HK-2 (cell line): ENCODE data around the gene GPSM1.
A peak's percentile ranks its signal among the peaks of the same experiment; 100 is the strongest.
"Not testable (repeated sequence)": the region's sequence is repeated elsewhere in the genome, so short reads cannot be mapped to it uniquely, and the experiment has no call there.

ENCODE experiments used
- DNase-seq: peaks from one replicate; pipeline ENCODE4 v3.0.0-alpha.2; 2018; ENCODE audit not compliant: unreplicated experiment

Gene GPSM1

DNA sequence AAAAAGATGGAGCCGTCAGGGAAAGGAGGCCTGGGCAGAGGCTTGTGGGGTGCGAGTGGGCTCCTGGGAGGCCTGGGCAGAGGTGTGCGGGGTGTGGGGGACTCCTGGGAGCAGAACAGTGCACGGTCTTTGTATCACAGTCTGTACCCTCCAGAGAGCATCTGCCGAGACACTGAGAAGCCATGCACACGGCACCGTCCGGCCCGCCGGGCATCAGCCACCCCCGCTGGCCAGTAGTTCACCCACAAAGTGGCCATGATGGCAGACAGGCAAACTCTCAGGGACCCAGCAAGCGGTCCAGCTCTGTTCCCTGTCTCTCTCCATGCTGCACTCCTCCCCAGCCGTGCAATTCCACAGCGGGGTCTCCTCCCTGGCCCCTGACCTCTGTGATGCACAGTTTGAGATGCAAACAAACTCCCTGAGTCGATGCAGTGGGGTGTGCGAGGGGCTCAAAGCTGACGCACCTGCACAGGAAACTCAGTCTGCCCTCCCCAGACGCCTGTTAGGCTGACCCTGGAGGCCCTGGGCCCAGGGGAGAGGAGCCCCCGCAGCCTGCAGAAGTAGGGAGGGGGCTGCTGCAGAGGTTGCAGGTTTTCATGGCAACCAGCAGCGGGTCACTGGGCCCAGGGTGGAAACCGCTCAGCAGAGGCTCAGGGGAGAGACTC lies 9.1 kb upstream of the GPSM1 start:
- no peak for DNase-seq

DNA sequence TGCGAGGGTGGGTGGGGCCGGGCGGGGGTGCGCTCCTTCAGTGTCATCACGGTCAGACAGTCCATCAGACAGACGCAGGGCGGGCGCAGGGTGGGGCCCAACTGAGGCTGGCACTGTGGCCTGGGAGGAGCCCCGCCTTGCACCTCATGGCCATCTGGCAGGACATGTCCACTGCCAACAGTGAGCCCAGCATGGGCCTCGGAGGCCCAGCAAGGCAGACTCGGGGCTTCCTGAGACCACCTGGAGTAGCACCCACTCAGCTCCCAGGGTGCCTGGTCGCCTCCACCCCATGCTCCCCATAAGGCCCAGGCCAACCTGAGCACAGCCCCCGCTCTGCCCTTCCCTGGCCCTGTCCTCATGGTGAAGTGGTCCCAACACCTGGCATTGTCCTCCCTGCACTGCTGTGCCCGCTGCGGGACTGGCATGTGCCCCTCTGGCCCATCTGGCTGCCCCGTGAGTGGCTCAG lies 8.5 kb upstream of the GPSM1 start:
- DNase-seq, result no peak

DNA sequence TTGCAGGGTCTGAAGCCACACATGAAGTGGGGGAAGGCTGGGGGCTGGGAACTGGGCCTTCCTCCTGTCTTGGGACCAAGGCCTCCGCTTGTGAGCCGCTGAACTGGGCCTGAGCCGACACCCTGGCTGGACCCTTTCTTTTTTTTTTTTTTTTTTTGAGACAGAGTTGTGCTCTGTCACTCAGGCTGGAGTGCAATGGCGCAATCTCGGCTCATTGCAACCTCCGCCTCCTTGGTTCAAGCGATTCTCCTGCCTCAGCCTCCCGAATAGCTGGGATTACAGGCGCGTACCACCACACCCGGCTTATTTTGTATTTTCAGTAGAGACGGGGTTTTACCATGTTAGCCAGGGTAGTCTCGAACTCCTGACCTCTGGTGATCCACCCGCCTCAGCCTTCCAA lies 8.1 kb upstream of the GPSM1 start:
- not testable (repeated sequence) for DNase-seq

DNA sequence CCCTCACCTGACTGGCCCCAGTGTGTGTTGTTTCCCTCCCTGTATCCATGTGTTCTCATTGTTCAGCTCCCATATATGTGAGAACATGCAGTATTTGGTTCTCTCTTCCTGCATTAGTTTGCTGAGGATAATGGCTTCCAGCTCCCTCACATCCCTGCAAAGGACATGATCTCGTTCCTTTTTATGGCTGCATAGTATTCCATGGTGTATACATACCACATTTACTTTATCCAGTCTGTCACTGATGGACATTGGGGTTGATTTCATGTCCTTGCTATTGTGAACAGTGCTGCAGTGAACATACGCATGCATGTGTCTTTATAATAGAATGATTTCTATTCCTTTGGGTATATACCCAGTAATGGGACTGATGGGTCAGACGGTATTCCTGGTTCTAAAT lies 7.4 kb upstream of the GPSM1 start:
- DNase-seq, result not testable (repeated sequence)

DNA sequence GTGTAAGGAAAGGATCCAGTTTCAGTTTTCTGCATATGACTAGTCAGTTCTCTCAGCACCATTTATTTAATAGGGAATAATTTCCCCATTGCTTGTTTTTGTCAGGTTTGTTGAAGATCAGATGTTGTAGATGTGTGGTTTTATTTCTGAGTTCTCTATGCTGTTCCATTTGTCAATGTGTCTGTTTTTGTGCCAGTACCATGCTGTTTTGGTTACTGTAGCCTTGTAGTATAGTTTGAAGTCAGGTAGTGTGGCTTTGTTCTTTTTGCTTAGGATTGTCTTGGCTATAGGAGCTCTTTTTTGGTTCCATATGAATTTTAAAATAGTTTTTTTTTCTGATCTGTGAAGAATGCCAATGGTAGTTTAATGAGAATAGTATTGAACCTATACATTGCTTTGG lies 6.4 kb upstream of the GPSM1 start:
- not testable (repeated sequence) for DNase-seq

DNA sequence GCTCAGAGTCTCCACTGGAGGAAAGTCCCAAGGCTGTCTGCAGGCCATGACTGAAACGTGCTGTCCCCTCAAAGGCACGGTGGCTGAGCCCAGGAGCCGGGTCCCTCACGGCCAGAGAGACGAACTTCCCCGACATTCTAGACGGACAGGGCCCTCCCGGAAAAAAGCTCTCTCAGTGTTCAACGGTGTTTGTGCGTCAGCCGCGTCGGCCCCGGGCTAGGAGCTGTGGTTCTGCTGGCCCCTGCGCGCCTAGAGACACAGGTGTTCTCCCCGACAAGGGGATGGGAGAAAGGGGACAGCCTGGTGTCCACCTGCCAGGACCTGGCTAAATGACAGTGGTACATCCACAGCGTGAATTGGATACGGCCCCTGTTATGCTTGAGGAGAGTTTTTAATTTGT lies 5.8 kb upstream of the GPSM1 start:
- DNase-seq, result no peak

DNA sequence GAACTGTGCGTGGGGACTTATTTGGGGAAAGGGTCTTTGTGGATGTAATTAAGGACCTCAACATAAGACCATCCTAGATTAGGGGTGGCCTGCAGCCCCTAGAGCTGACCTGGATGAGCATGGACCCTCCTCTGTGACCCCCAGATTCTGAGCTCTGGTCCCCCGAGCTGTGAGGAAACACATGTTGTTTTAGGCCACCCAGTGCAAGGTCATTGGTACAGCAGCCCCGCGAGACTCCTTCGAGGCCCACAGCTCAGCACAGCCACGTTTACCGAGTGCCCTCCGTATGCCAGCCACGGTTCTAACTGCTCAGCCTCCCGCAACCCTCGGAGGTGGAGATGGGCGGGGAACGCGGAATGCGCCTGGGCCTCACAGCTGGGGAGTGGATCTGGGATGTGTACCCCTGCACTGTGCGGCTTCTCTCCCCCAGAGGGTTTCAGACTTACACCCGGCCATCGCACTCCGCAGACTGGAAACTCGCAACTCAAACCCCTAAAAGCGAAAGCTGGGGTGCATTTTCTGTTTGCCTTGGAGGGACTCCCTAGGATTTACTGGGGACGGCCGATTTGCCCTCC lies 4.5 kb upstream of the GPSM1 start:
- DNase-seq, result no peak

DNA sequence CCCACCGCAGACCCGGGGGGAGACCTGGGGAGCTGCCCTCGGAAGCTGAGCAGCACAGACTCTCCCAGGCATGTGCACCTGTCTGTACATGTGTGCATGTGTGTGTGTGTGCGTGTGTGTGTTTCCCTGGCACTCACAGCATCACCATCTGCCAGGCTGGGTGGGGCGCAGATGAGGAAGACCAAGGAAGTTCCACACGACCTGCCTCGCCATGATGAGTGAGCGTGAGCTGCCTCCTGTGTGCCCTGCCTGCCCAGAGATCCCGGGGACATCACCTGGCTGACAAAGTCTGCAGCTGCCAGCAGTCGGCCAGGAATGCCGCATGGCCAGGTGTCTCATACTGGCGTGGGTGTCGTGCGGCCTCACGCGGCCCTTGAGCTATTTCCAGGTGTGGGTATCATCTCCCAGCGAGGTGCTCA lies 4.0 kb upstream of the GPSM1 start:
- DNase-seq, result no peak

DNA sequence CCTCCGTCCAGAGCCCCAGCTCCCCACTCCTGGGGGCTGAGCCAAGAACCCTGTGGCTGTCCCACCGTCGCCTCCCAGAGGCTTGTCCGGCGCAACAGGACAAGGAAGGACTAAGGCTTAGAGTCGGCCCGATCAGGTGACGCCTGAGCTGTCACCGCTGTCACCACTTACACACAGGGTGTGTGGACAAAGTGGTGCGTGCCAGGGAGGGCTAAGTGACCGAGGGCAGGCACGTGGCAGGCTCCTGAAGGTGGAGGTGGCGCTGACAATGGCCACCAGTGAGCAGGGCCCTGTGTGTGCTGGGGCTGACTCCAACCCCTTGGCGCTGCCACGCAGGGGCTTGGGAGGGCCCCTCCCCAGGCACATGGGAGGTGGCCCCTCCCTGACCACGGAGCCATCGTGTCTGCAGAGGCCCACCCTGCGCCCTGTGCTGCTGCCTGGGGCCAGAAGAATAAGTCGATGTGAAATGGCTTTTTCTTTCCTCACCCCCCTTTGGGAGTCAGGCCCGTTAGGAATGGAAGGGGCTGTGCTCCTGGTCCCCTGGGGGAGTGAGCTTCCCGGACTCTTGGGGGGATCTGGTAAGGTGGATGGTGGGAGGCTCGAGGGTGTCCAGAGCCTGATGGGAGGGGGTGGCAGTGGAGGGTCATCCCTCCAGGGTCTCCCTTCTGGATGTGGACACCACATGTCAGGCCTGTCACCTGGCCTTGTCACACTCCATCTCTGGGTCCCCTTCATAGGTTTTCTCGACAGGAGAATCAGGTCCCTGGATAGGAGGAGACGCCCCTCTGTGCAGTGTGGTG lies 2.6 kb upstream of the GPSM1 start:
- DNase-seq, result no peak

DNA sequence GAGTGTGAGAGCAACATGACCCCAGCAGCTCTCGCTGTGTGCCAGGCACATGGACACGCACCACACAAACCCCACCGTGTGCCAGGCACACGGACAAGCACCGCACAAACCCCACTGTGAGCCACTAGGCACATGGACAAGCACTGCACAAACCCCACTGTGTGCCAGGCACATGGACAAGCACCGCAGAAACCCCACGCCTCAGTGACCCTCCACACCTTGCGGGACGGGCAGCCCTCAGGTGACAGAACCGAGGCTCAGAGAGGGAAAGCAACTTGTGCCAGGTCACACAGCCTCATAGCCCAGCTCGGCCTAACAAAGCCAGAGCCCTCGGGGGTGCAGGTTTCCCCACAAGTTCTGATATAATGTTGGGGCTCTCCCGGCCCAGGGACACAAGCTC lies 2.0 kb upstream of the GPSM1 start:
- no peak for DNase-seq

DNA sequence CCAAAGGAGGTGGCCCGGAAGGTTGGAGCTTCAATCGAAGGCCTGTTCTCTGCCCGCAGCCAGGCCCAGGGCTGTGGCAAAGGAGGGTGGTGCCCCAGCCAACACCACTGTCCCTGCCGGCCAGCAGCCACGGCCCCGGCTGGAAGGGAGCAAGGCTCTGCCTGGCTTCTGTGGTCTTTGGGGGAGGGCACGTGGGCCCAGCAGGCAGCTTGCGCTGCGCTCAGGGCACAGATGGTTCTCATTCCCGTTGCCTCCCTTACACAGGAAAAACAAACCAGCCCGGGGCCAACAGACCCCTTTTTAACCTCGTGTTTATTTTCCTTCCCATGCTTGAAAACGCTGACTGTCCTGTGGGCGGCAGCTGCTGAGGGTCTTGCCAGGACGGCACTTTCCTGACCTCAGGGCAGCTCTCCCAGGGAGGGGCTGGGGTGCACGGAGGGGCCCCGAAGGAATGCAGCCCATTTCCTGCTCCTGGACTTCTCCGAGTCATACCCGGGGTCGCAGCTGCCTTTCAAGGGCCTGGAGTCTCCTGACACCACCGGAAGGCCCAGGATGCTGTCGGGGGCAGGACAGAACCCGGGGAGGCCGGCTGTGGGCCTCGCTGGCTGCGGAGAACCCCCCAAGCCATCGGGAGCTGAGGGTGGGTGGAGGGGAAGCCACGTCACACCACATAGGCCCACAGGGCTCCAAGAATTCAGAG lies 1.1 kb upstream of the GPSM1 start:
- peak; percentile 30 for DNase-seq

DNA sequence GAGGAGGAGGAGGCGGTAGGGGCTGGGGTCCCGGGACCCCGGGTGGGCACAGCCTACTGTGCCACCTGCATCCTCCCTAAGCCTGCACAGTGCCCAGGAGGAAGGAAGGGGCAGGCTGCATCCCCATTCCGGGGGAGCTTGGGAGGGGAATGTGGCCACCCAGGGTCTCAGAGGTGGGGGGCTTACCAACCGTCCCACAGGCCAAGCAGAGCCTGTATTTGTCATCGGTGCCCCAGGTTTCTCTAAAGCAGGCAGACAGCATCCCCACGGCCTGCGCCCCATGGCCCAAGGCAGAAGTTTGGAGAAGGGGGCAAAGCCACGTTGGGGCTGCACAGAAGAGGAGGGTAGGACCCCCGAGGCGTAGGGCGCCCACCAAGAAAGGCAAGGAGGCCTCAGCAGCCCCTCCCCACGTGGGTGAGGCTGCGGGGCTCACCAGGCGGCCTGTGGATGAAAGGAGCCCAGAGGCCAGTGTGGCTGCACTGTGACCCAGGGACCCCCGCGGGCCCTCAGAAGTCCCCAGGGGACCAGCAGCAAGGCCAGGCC lies 507 bp upstream of the GPSM1 start:
- DNase-seq, result no peak

DNA sequence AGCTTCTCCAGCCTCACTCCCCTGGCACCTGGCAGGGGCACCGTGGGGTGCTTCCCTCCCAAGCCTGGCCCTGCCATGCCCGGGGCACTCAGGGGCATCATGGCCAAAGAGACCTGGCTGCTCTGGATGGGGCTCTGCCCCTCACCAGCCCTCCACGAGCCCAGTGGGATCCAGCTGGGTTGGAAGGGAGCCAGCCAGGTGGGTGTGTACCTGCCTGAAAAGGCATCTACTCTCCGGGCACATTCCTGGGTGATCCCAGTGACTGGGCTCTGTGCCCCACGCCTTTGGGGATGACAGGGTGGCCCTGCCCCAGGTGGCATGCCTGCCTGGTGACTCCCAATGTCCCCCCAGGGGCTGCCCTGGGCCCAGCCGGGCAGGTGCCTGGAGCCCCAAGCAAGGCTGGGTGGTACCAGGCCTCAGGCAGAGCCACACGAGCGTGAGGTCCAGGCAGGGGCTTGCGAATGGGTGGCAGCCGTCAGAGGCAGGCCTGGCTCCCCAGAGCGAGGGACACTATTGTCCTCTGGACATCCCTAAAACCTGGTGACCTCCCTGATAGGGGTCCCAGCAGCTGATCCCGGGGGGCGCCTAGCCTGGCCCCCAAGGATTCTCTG lies 777 bp downstream of the GPSM1 start:
- peak; percentile 39 for DNase-seq

DNA sequence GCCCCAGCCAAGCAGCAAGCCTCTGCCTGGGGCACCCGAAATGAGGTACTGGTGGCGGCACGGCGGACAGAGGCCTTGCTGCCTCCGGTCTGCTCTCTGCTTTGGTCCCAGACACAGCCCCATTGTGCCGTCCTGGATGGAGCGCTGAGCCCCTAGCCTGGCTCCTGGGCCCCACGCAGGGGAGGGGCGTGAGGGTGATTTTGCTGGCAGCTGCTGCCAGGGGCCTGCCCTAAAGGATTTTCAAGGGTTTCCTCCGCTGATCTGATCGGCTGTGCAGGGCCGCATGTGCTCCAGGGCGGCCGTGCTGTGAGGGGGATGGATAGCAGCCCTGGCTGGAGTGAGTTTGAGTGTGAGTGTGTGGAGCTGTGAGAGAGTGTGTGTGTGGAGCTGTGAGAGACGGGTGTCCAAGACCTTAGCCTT lies 1.3 kb downstream of the GPSM1 start:
- DNase-seq, result no peak

DNA sequence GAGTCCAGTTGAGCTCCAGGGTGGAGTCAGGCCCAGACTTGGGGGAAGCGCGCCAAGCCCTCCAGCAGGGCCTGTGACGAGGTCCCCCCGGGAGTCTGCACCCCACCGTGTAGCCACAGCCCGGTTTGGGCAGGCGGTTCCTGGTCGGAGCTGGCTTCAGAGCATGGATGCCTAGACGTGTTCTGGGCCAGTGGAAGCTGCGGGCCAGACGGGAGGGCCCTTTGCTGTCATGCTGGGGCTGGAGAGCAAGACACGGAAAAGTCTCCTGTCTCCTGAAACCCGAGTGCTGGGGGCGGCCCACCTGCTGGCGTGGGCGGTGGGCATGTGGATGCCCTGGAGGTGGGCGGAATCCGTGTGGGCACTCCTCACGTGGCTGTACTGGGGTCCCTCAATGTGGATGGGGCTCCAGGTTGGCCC lies 1.9 kb downstream of the GPSM1 start:
- no peak for DNase-seq

DNA sequence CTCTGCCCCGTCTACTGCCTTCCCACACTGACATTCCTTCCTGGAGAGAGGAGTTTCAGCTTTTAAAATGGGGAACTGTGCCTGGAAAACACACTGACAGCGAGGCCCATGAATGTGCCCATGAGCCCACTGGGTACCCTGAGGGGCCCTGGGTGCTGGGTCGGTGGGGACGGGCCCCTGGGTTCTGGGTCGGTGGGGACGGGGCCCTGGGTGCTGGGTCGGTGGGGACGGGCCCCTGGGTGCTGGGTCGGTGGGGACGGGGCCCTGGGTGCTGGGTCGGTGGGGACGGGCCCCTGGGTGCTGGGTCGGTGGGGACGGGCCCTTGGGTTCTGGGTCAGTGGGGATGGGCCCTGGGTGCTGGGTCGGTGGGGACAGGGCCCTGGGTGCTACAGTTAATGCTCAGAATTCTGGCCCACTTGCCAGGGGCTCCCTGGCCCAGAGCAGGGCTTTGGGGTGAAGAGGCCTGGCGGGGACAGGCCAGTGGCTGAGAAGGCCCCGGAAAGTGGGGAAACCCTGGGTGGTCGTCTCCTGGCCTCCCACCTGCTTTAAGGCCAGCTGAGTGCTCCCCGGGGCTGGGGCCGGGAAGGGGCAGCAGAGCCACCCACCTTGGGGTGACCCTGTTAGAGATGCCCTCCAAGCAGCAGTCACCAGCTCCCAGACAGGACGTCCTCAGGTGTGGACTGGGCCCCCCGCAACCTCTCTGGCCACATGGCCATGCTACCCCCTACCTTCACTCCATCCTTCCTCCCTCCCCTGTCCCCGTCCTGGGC lies 2.5 kb downstream of the GPSM1 start:
- DNase-seq, result no peak

DNA sequence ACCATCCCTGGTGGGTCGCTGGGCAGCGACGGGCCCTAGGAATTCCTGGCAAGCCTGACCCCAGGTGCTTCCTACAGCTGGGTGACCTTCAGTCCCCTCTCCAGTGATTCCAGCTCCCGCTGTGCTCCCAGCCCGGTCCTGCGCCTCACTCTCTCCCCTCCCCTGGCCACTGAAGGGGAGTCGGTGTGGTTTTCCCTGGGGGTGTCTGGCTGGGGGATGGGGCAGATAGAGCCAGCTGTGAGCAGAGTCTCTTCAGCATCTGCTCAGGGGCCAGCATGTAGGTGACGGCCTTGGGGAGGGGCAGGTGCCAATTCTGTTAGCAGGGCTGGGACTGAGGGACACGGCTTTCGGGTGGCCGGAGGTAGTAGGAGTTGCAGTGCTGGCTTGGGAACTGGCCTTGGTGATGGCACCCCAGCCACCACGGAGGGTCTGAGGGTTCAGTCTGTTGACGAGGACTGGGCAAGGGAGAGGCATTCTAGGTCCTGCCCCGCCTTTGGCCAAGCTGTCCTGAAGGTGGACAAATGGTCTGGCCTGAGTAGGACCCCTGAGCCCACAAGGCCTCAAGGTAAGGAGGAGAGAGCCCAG lies 3.2 kb downstream of the GPSM1 start:
- no peak for DNase-seq

DNA sequence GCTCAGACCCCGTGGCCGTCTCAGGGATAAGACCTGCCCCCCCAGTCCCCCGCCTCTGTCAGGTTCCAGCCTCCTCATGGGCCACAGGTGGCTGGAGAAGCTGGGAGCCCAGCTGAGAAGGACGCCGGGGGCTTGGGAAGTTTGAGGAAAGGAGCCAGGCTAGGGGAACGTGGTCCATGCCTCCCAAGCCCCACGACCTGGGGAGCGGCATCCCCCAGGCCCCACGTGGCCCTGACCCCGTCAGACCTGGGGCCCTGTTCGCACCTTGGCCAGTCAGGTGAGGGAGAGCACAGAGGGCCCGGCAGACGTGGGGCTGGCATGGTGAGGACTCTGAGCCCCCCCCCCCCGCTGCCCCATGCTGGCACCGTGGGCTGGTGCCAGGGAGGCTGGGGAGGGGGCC lies 3.7 kb downstream of the GPSM1 start:
- no peak for DNase-seq

DNA sequence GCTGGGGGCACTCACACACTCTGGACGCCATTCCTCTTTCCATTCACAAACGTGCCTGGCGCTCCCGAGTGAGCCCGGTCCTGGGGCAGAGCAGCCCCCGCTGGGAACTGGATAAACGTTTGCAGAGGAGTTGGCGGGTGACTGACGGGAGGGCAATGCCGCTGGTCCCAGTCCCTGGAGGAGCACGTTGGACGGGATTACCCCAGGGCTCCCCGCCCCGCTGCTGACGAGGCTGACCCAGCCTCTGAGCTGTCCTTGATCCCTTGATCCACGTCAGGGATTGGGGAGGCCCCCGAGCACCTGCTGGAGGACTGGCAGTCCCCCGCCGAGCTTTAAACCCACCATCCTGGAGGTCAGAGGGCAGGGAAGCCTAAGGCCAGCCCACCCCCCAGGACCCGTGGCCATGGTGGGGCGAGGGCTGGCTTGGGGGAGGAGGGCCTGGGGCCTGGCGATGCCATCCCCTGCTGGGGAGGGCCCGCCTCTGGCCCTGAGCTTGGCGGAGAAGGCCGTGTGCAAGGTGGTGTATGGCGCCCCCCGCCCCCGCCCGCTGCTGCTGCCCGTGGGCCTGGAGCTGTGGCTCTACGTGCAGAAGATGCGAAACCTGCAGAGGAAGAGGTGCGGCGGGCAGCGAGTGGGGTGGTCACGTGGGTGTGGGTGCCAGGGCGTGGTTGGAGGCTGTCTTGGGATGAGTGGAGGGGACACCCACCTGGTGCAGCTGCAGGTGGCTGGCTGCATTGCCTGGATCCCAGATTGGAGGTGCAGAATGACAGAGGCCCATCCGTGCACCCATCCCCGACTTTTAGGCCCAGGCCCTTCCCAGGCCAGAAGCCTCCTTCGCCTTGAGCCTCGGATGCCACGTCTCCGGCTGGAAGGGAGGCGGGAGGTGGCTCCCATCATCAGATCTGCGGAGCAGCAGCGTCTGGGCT lies 4.5 kb downstream of the GPSM1 start:
- no peak for DNase-seq
